Stomach (tissue), 4 donors: ENCODE results near the gene PHF11.

Experiments
- EP300 ChIP-seq: sonication (generic); formaldehyde crosslinking; IDR thresholded peaks from one replicate; pipeline ENCODE4 v1.6.1; 2017; ENCODE audit warnings: antibody characterized with exemption
- POLR2A ChIP-seq, 4 donors: fragments of 450-650 bp; IDR thresholded peaks; one replicate each; pipeline ENCODE4 v1.6.1; 2016; ENCODE audit warnings: antibody characterized with exemption in 4 of 4, control low read depth in 2 of 4, mild to moderate bottlenecking in 1 of 4, moderate library complexity in 1 of 4
- POLR2AphosphoS5 ChIP-seq, 3 donors: sonication (generic); formaldehyde crosslinking; IDR thresholded peaks; one replicate each; pipeline ENCODE4 v1.6.1; 2016; ENCODE audit warnings: antibody characterized with exemption in 3 of 3
- TF ChIP-seq, protein P1 (sequence below), 7 experiments: fragments of 450-650 bp in 4 of 7; fragments of 200-600 bp in 3 of 7; sonication (generic) in 3 of 7; IDR thresholded peaks; one replicate each; pipeline ENCODE4 v1.5.1; 2016 to 2019; ENCODE audit warnings: antibody characterized with exemption in 7 of 7, control low read depth in 2 of 7, mild to moderate bottlenecking in 1 of 7

- TF ChIP-seq POLR2A (IDR thresholded peaks at IDR 0.05) (no peak), POLR2AphosphoS5 (IDR thresholded peaks at IDR 0.05) (no peak), EP300 (no peak)
- TF ChIP-seq, protein P1, sequence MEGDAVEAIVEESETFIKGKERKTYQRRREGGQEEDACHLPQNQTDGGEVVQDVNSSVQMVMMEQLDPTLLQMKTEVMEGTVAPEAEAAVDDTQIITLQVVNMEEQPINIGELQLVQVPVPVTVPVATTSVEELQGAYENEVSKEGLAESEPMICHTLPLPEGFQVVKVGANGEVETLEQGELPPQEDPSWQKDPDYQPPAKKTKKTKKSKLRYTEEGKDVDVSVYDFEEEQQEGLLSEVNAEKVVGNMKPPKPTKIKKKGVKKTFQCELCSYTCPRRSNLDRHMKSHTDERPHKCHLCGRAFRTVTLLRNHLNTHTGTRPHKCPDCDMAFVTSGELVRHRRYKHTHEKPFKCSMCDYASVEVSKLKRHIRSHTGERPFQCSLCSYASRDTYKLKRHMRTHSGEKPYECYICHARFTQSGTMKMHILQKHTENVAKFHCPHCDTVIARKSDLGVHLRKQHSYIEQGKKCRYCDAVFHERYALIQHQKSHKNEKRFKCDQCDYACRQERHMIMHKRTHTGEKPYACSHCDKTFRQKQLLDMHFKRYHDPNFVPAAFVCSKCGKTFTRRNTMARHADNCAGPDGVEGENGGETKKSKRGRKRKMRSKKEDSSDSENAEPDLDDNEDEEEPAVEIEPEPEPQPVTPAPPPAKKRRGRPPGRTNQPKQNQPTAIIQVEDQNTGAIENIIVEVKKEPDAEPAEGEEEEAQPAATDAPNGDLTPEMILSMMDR (IDR thresholded peaks at IDR 0.05): no peak
These were observed 38.5 kb upstream of the PHF11 start for GRCh38 chr13:49457221-49457620.
